SJCRH30 (cell line): ENCODE data around the gene GPR83. TPM values are rescaled to one million over a fixed set of nuclear protein-coding genes. Genes with fewer than 3 reads are reported as not detected.

ENCODE experiments used
- DNase-seq, 2 experiments: peaks; one replicate each; pipeline ENCODE4 v3.0.0-alpha.2; 2015 to 2020
- H3K27ac ChIP-seq: fragments of 250-450 bp; sonication (Bioruptor Pico); 2 replicates; pipeline ENCODE4 v1.5.1; 2020; ENCODE audit warnings: mild to moderate bottlenecking, moderate library complexity
- H3K27me3 ChIP-seq: fragments of 250-450 bp; sonication (Bioruptor Pico); 2 replicates; pipeline ENCODE4 v1.5.1; 2020; ENCODE audit warnings: mild to moderate bottlenecking, moderate library complexity
- H3K36me3 ChIP-seq: fragments of 250-450 bp; sonication (Bioruptor Pico); 2 replicates; pipeline ENCODE4 v1.5.1; 2020; ENCODE audit warnings: mild to moderate bottlenecking, moderate library complexity
- H3K4me1 ChIP-seq: fragments of 250-450 bp; sonication (Bioruptor Pico); 2 replicates; pipeline ENCODE4 v1.5.1; 2020; ENCODE audit warnings: mild to moderate bottlenecking, moderate library complexity
- H3K4me3 ChIP-seq: fragments of 250-450 bp; sonication (Bioruptor Pico); 2 replicates; pipeline ENCODE4 v1.5.1; 2020; ENCODE audit warnings: mild to moderate bottlenecking, moderate library complexity
- H3K9me3 ChIP-seq: fragments of 250-450 bp; sonication (Bioruptor Pico); replicated peaks from 2 replicates; pipeline ENCODE4 v1.5.1; 2020; ENCODE audit warnings: mild to moderate bottlenecking, moderate library complexity
- total RNA-seq: library from RNA; depleted of rRNA; stranded (reverse); fragments of >200 nt; shearing (Covaris generic); gene quantifications from 2 replicates; pipeline ENCODE4 v1.2.3, GENCODE V29; 2014; rRNA removed

Gene GPR83
- total RNA-seq, result 0.04 and 0.05 TPM in 2 replicates

GRCh38 chr11:94400839-94401772, at the start of gene GPR83:
TSS of gene GPR83 (minus strand) at chr11:94401419. CDS start at chr11:94401247, 172 bp downstream.
- Histone ChIP-seq H3K4me3 (peak within 1 kb of the TSS; percentile 30), H3K4me1 (no peaks in the 10 kb centered on the region), H3K27me3 (no peaks in the 10 kb centered on the region), H3K27ac (no peak within 1 kb of the TSS), H3K36me3 (no peaks in the 10 kb centered on the region), H3K9me3 (no peaks in the 10 kb centered on the region)
- DNase-seq, result peak in 1 of 2 experiments; percentile 5

GRCh38 chr11:94450048-94450447, 48.8 kb upstream of the GPR83 start:
- DNase-seq, result no peak
- Histone ChIP-seq H3K9me3 (no peaks in the 10 kb centered on the region), H3K36me3 (peaks cover 3% of the 10 kb centered on the region; the same call in 1 of the 2 replicates), H3K27ac (no peak overlapping the region), H3K4me1 (no peaks in the 10 kb centered on the region), H3K4me3 (no peak overlapping the region), H3K27me3 (no peaks in the 10 kb centered on the region)

- no peaks in the 10 kb centered on the region for H3K9me3 ChIP-seq
- peaks cover 3% of the 10 kb centered on the region; the same call in 1 of the 2 replicates for H3K36me3 ChIP-seq
- no peak for DNase-seq
- H3K4me1 ChIP-seq, result no peaks in the 10 kb centered on the region
- H3K27me3 ChIP-seq, result no peaks in the 10 kb centered on the region
- no peak overlapping the region for H3K27ac ChIP-seq
- no peak overlapping the region for H3K4me3 ChIP-seq
Measured at GRCh38 chr11:94449437-94449836, 48.2 kb upstream of the GPR83 start.

GRCh38 chr11:94449029-94449428, 47.8 kb upstream of the GPR83 start:
- H3K27ac ChIP-seq, result no peak overlapping the region
- peaks cover 3% of the 10 kb centered on the region; the same call in 1 of the 2 replicates for H3K36me3 ChIP-seq
- DNase-seq, result no peak
- H3K4me1 ChIP-seq, result no peaks in the 10 kb centered on the region
- H3K9me3 ChIP-seq, result no peaks in the 10 kb centered on the region
- no peak overlapping the region for H3K4me3 ChIP-seq
- no peaks in the 10 kb centered on the region for H3K27me3 ChIP-seq

- Histone ChIP-seq H3K36me3 (peaks cover 3% of the 10 kb centered on the region; the same call in 1 of the 2 replicates), H3K9me3 (no peaks in the 10 kb centered on the region), H3K4me3 (no peak overlapping the region), H3K27me3 (no peaks in the 10 kb centered on the region), H3K27ac (no peak overlapping the region), H3K4me1 (no peaks in the 10 kb centered on the region)
- no peak for DNase-seq
Measured at GRCh38 chr11:94447149-94447548, 45.9 kb upstream of the GPR83 start.

GRCh38 chr11:94445641-94446040, 44.4 kb upstream of the GPR83 start:
- Histone ChIP-seq H3K27me3 (no peaks in the 10 kb centered on the region), H3K4me1 (no peaks in the 10 kb centered on the region), H3K36me3 (peaks cover 3% of the 10 kb centered on the region; the same call in 1 of the 2 replicates), H3K9me3 (no peaks in the 10 kb centered on the region), H3K27ac (no peak overlapping the region), H3K4me3 (no peak overlapping the region)
- DNase-seq, result no peak

GRCh38 chr11:94433049-94433448, 31.8 kb upstream of the GPR83 start:
- H3K4me1 ChIP-seq, result no peaks in the 10 kb centered on the region
- no peak overlapping the region for H3K4me3 ChIP-seq
- no peak overlapping the region for H3K27ac ChIP-seq
- H3K36me3 ChIP-seq, result peaks cover 7% of the 10 kb centered on the region; the same call in 1 of the 2 replicates
- no peaks in the 10 kb centered on the region for H3K27me3 ChIP-seq
- DNase-seq, result no peak
- H3K9me3 ChIP-seq, result no peaks in the 10 kb centered on the region

GRCh38 chr11:94424662-94425061, 23.4 kb upstream of the GPR83 start:
- DNase-seq, result no peak
- H3K27me3 ChIP-seq, result no peaks in the 10 kb centered on the region
- H3K9me3 ChIP-seq, result no peaks in the 10 kb centered on the region
- H3K4me3 ChIP-seq, result no peak overlapping the region
- H3K4me1 ChIP-seq, result no peaks in the 10 kb centered on the region
- peaks cover 12% of the 10 kb centered on the region for H3K36me3 ChIP-seq
- no peak overlapping the region for H3K27ac ChIP-seq

- no peak for DNase-seq
- Histone ChIP-seq H3K4me3 (no peak overlapping the region), H3K27me3 (no peaks in the 10 kb centered on the region), H3K4me1 (no peaks in the 10 kb centered on the region), H3K27ac (no peak overlapping the region), H3K9me3 (no peaks in the 10 kb centered on the region), H3K36me3 (peaks cover 11% of the 10 kb centered on the region)
Measured at GRCh38 chr11:94424011-94424410, 22.8 kb upstream of the GPR83 start.

GRCh38 chr11:94423507-94423906, 22.3 kb upstream of the GPR83 start:
- peak in 1 of 2 experiments; percentile 6 for DNase-seq

GRCh38 chr11:94418123-94418765, 17.0 kb upstream of the GPR83 start:
- Histone ChIP-seq H3K9me3 (no peaks in the 10 kb centered on the region), H3K36me3 (no peaks in the 10 kb centered on the region; the same call in 1 of the 2 replicates), H3K27ac (no peak overlapping the region), H3K27me3 (no peaks in the 10 kb centered on the region), H3K4me1 (no peaks in the 10 kb centered on the region), H3K4me3 (no peak overlapping the region)
- no peak for DNase-seq

More at GRCh38 chr11:94423507-94423906, 22.3 kb upstream of the GPR83 start:
- no peak overlapping the region for H3K27ac ChIP-seq
- H3K4me3 ChIP-seq, result no peak overlapping the region
- peaks cover 10% of the 10 kb centered on the region for H3K36me3 ChIP-seq
- H3K9me3 ChIP-seq, result no peaks in the 10 kb centered on the region
- H3K4me1 ChIP-seq, result no peaks in the 10 kb centered on the region
- no peaks in the 10 kb centered on the region for H3K27me3 ChIP-seq

GRCh38 chr11:94417386-94417987, 16.3 kb upstream of the GPR83 start:
- Histone ChIP-seq H3K36me3 (no peaks in the 10 kb centered on the region; the same call in 1 of the 2 replicates), H3K4me3 (no peak overlapping the region), H3K27me3 (no peaks in the 10 kb centered on the region), H3K9me3 (no peaks in the 10 kb centered on the region), H3K4me1 (no peaks in the 10 kb centered on the region), H3K27ac (no peak overlapping the region)
- peak in 1 of 2 experiments; percentile 22 for DNase-seq

- no peak overlapping the region for H3K27ac ChIP-seq
- no peaks in the 10 kb centered on the region for H3K27me3 ChIP-seq
- DNase-seq, result no peak
- no peaks in the 10 kb centered on the region for H3K4me1 ChIP-seq
- no peaks in the 10 kb centered on the region for H3K36me3 ChIP-seq
- H3K9me3 ChIP-seq, result no peaks in the 10 kb centered on the region
- no peak overlapping the region for H3K4me3 ChIP-seq
Measured at GRCh38 chr11:94405062-94405833, 4.0 kb upstream of the GPR83 start.

GRCh38 chr11:94402355-94402754, 1.1 kb upstream of the GPR83 start:
- H3K4me1 ChIP-seq, result no peaks in the 10 kb centered on the region
- no peak overlapping the region for H3K4me3 ChIP-seq
- no peak for DNase-seq
- H3K27ac ChIP-seq, result no peak overlapping the region
- H3K27me3 ChIP-seq, result no peaks in the 10 kb centered on the region
- H3K9me3 ChIP-seq, result no peaks in the 10 kb centered on the region
- no peaks in the 10 kb centered on the region for H3K36me3 ChIP-seq
